Keratinocyte (primary cell): ENCODE data around the gene IRF7. TPM values are rescaled to one million over a fixed set of nuclear protein-coding genes. Genes with fewer than 3 reads are reported as not detected.

Experiments used
- DNase-seq: peaks from one replicate; pipeline ENCODE4 v3.0.0-alpha.2; 2011; ENCODE audit warnings: low read depth, missing footprints, low spot score
- FAIRE-seq: peaks from 2 replicates; lab custom pipeline; 2011; peaks lifted over from hg19 to GRCh38; lab: Jason Lieb, UNC
- H2AFZ ChIP-seq: 2 replicates; pipeline ENCODE4 v1.6.0; 2012; ENCODE audit warnings: low read length, control low read depth, inconsistent platforms; ENCODE audit not compliant: control insufficient read depth
- H3K27ac ChIP-seq: 2 replicates; pipeline ENCODE4 v1.5.1; 2011; ENCODE audit warnings: low read length; ENCODE audit not compliant: control insufficient read depth, insufficient read depth
- H3K27me3 ChIP-seq: 3 replicates; pipeline ENCODE4 v1.6.0; 2011; ENCODE audit warnings: low read length; ENCODE audit not compliant: control insufficient read depth, insufficient read depth; ENCODE audit errors: extremely low read depth
- H3K36me3 ChIP-seq, 2 experiments: 2 replicates in 1 of 2; 3 replicates in 1 of 2; pipeline ENCODE4 v1.5.1; 2011; ENCODE audit warnings: low read length in 2 of 2, mild to moderate bottlenecking in 1 of 2; ENCODE audit not compliant: control insufficient read depth in 2 of 2, insufficient read depth in 2 of 2; ENCODE audit errors: extremely low read depth in 1 of 2
- H3K4me1 ChIP-seq: 3 replicates; pipeline ENCODE4 v1.5.1; 2011; ENCODE audit warnings: low read length; ENCODE audit not compliant: control insufficient read depth, insufficient read depth; ENCODE audit errors: extremely low read depth
- H3K4me2 ChIP-seq: 3 replicates; pipeline ENCODE4 v1.6.0; 2011; ENCODE audit warnings: low read depth, low read length; ENCODE audit not compliant: control insufficient read depth, insufficient read depth; ENCODE audit errors: extremely low read depth
- H3K4me3 ChIP-seq, 3 experiments: fragments of 200-600 bp in 1 of 3; sonication (generic) in 1 of 3; 2 replicates in 2 of 3; 3 replicates in 1 of 3; pipeline ENCODE4 v1.5.1; 2011 to 2016; ENCODE audit warnings: low read length in 3 of 3, mild to moderate bottlenecking in 3 of 3, control low read depth in 2 of 3, inconsistent platforms in 1 of 3, low read depth in 1 of 3, mixed read lengths in 1 of 3, mixed run types in 1 of 3, moderate library complexity in 1 of 3; ENCODE audit not compliant: control insufficient read depth in 2 of 3, insufficient read depth in 2 of 3; ENCODE audit errors: extremely low read depth in 1 of 3
- H3K79me2 ChIP-seq: 2 replicates; pipeline ENCODE4 v1.6.0; 2012; ENCODE audit warnings: low read length; ENCODE audit not compliant: control insufficient read depth, insufficient read depth
- H3K9ac ChIP-seq: 3 replicates; pipeline ENCODE4 v1.6.0; 2011; ENCODE audit warnings: low read length; ENCODE audit not compliant: control insufficient read depth, insufficient read depth; ENCODE audit errors: extremely low read depth
- H3K9me1 ChIP-seq: 3 replicates; pipeline ENCODE4 v1.6.0; 2011; ENCODE audit warnings: low read length; ENCODE audit not compliant: control insufficient read depth, insufficient read depth; ENCODE audit errors: extremely low read depth
- H3K9me3 ChIP-seq: 2 replicates; pipeline ENCODE4 v1.5.1; 2012; ENCODE audit warnings: low read depth, low read length; ENCODE audit not compliant: control insufficient read depth
- H4K20me1 ChIP-seq: 3 replicates; pipeline ENCODE4 v1.6.0; 2011; ENCODE audit warnings: low read length; ENCODE audit not compliant: control insufficient read depth, insufficient read depth; ENCODE audit errors: extremely low read depth
- CTCF ChIP-seq, 3 experiments: IDR thresholded peaks in 1 of 3; conservative IDR thresholded peaks in 1 of 3; optimal IDR thresholded peaks in 1 of 3; 2 replicates in 2 of 3; 3 replicates in 1 of 3; pipeline versions ENCODE3 to v1.5.1; 2011; ENCODE audit warnings: low read length in 3 of 3, mild to moderate bottlenecking in 3 of 3, moderate library complexity in 2 of 3, control low read depth in 1 of 3, inconsistent platforms in 1 of 3; ENCODE audit not compliant: insufficient read depth in 2 of 3; ENCODE audit errors: extremely low read depth in 1 of 3
- EZH2 ChIP-seq: IDR thresholded peaks from one replicate; pipeline ENCODE4 v1.6.1; 2012; ENCODE audit warnings: inconsistent platforms, mild to moderate bottlenecking, low read length, moderate library complexity
- dilution Hi-C: fragments of 300-500 bp; cut with MboI; formaldehyde crosslinking; loops from one replicate; pipeline ENCODE4 v1.7.0; 2020; ENCODE audit warnings: low sequenced_read_pairs; ENCODE audit not compliant: extremely low pct_ligation_motif_present
- polyA plus RNA-seq, 5 experiments: library from polyadenylated mRNA; depleted of rRNA in 3 of 5; stranded (reverse) in 3 of 5; stranded (forward) in 1 of 5; unstranded in 1 of 5; fragments of >200 nt; gene quantifications; 1 replicate in 1 of 5; 2 replicates in 3 of 5; 3 replicates in 1 of 5; pipeline versions ENCODE4 v1.2.1 to v1.2.3, GENCODE V29; 2011 to 2012; ENCODE audit warnings: missing spikeins in 2 of 5, low read depth in 1 of 5, low replicate concordance in 1 of 5

IRF7 gene
- polyA plus RNA-seq, 1 donor (not counting 4 experiments of a cell fraction or from before 2014, with no cell fraction given) = 7.1 TPM

DNA sequence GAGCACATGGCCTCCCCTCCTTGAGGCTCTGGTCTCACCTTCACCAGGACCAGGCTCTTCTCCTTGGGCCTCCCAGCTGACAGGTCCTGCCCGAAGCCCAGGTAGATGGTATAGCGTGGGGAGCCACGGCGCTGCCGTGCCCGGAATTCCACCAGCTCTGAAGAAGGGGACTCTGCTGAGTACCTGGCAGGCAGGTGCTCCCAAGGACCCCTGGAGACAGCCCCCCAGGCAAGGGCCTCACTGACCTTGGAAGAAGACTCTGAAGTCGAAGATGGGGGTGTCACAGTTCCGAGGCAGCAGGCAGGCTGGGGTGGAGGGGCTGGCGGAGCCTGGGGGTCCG is 2.8 kb downstream of the IRF7 start:
- Histone ChIP-seq H3K27ac (no peak overlapping the region), H3K27me3 (no peaks in the 10 kb centered on the region), H2AFZ (no peak overlapping the region), H4K20me1 (peaks cover 15% of the 10 kb centered on the region), H3K9ac (no peak overlapping the region), H3K9me1 (no peaks in the 10 kb centered on the region), H3K9me3 (no peaks in the 10 kb centered on the region), H3K4me3 (no peak overlapping the region), H3K79me2 (peaks cover 2% of the 10 kb centered on the region), H3K4me1 (peaks cover 25% of the 10 kb centered on the region), H3K4me2 (no peak overlapping the region), H3K36me3 (peaks cover 33 to 38% of the 10 kb centered on the region in 2 experiments)
- dilution Hi-C loops = no loop called here
- FAIRE-seq (no peak), DNase-seq (no peak)
- TF ChIP-seq CTCF (optimal IDR thresholded peaks at IDR 0.05 in 1 of 3, IDR thresholded peaks at IDR 0.05 in 1 of 3, conservative IDR thresholded peaks at IDR 0.05 in 1 of 3; ENCODE audit: extremely low read depth in 1 of 3, insufficient read depth in 2 of 3, low read length in 3 of 3) = no peak
- TF ChIP-seq EZH2 = no peak

DNA sequence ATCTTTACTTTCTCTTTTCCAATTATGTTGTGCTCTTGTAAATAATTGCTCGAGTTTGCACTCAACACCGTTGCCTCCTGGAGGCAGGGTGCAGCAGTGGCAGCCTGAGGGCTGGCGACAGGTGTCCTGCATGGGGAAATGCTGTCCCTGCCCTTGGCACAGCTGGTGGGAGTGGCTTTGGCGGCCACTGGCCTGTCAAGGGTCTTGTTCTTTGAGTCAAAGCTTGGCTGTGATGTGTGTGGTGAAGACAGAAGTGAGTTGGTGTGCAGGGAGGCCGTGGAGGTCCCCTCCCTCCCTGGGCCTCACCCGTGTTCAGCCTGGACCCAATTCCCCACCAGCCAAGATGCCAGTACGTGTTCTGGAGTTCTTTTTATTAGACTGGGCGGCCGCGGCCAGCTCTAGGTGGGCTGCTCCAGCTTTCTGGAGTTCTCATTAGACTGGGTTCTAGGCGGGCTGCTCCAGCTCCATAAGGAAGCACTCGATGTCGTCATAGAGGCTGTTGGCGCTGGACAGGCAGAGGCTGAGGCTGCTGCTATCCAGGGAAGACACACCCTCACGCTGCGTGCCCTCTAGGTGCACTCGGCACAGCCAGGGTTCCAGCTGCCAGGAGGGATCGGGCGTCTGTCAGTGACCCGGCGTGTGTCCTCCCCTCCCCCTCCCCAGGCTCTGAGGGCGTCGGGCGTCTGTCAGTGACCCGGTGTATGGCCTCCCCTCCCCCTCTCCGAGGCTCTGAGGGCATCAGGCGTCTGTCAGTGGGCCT is 3.4 kb downstream of the IRF7 start:
- H3K36me3 ChIP-seq = peaks cover 38 to 41% of the 10 kb centered on the region in 2 experiments
- dilution Hi-C loops = no loop called here
- no peaks in the 10 kb centered on the region for H3K27me3 ChIP-seq
- H4K20me1 ChIP-seq = peaks cover 15% of the 10 kb centered on the region
- DNase-seq = no peak
- no peak for FAIRE-seq
- no peak overlapping the region for H2AFZ ChIP-seq
- H3K79me2 ChIP-seq = peaks cover 2% of the 10 kb centered on the region
- no peaks in the 10 kb centered on the region for H3K9me3 ChIP-seq
- peaks cover 25% of the 10 kb centered on the region for H3K4me1 ChIP-seq
- H3K4me2 ChIP-seq = no peak overlapping the region
- peak; percentile 13 to 52 (median 29) for TF ChIP-seq CTCF (optimal IDR thresholded peaks at IDR 0.05 in 1 of 3, IDR thresholded peaks at IDR 0.05 in 1 of 3, conservative IDR thresholded peaks at IDR 0.05 in 1 of 3; ENCODE audit: extremely low read depth in 1 of 3, insufficient read depth in 2 of 3, low read length in 3 of 3)
- no peak for TF ChIP-seq EZH2
- H3K27ac ChIP-seq = no peak overlapping the region
- H3K4me3 ChIP-seq = no peak overlapping the region
- no peaks in the 10 kb centered on the region for H3K9me1 ChIP-seq
- H3K9ac ChIP-seq = no peak overlapping the region
